Activated CD8-positive, alpha-beta memory T cell treated with anti-CD3 and anti-CD28 coated beads, Interleukin-2, amount 10 ng/mL, durations not matched to agents 7 days and 5 days (primary cell): ENCODE measurements around the gene AFF2. TPM values are rescaled to one million over a fixed set of nuclear protein-coding genes. Genes with fewer than 3 reads are reported as not detected.

Experiments
- ATAC-seq: fragments of 150-1000 bp; cut with Tn5 transposase; one replicate; pipeline ENCODE4 v1.10.0; 2021; ENCODE audit warnings: moderate library complexity
- CTCF ChIA-PET: fragments of 350-600 bp; sonication (Branson Sonifier 250); formaldehyde crosslinking; loops from one replicate; lab custom pipeline; 2021; ENCODE audit warnings: antibody characterized with exemption; lab: Charles Lee
- DNase-seq: peaks from one replicate; pipeline ENCODE4 v3.0.0-alpha.2; 2020
- H3K27ac Mint-ChIP-seq: one replicate; pipeline ENCODE4 v1.8.0; 2021; ENCODE audit warnings: mild to moderate bottlenecking, mixed read lengths
- H3K27me3 Mint-ChIP-seq: one replicate; pipeline ENCODE4 v1.8.0; 2021; ENCODE audit warnings: mixed read lengths
- H3K36me3 Mint-ChIP-seq: one replicate; pipeline ENCODE4 v1.8.0; 2021; ENCODE audit warnings: mild to moderate bottlenecking, mixed read lengths
- H3K4me1 Mint-ChIP-seq: one replicate; pipeline ENCODE4 v1.8.0; 2021; ENCODE audit warnings: mixed read lengths
- H3K4me3 Mint-ChIP-seq: one replicate; pipeline ENCODE4 v1.8.0; 2021; ENCODE audit warnings: mild to moderate bottlenecking, moderate library complexity, mixed read lengths
- H3K9me3 Mint-ChIP-seq: one replicate; pipeline ENCODE4 v1.8.0; 2022; ENCODE audit warnings: low read depth, mixed read lengths
- total RNA-seq, 2 experiments: library from RNA; stranded (reverse); gene quantifications; one replicate each; pipeline ENCODE4 v1.2.3, GENCODE V29; 2021

The AFF2 gene
- total RNA-seq = under 1 TPM; 0.42 to 0.61 TPM

DNA sequence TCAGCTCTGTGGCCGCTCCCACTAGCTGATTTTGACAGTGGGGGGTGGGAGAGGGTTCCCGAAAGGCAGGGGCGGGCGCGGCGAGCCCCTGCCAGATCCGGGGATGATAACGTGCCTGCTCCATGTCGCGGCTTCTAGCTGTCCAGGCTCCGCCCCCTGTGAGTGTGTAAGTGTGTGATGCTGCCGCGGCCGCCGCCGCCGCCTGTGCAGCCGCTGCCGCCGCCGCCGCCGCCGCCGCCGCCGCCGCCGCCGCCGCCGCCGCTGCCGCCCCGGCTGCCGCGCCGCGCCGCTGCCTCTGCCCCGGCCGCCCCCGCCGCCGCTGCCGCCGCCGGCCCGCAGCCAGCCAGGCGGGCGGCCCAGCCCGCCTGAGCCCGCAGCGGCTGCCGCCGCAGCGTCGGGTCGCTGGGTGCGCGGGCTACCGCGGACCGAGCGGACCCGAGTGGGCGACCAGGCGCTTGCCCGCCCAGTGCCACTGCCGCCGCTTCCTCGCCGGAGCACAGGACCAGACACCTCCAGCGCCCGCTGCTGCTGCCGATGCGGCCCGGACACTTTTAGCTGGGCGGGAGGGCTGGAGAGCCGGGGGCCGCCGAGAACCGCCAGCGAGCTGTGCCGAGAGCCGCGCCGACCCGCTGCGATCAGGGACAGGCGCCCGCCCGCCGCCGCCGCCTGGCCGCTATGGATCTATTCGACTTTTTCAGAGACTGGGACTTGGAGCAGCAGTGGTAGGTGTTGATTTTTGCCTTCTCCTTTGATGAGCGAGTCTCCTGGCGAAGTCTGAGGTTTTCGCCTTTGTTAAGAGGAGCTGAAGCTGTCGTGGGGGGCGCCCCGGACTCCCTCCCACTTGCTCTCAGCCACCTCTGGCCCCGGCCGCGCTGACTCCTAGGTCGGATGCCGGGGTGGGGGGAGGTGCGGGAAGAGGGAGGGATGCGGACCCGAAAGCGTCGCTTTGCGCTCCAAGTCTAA is at the start of gene AFF2:
Gene AFF2 (plus strand): TSS at position 195 of the 963 bp plus-strand sequence. CDS start 481 bp downstream, at position 676.
- H3K27me3 Mint-ChIP-seq = peaks cover 24% of the 10 kb centered on the region
- CTCF ChIA-PET = no interaction called here
- DNase-seq = no peak
- H3K4me1 Mint-ChIP-seq = peaks cover 4% of the 10 kb centered on the region
- ATAC-seq = peak; percentile 74
- H3K36me3 Mint-ChIP-seq = no peaks in the 10 kb centered on the region
- H3K27ac Mint-ChIP-seq = no peak within 1 kb of the TSS
- H3K4me3 Mint-ChIP-seq = peak within 1 kb of the TSS; percentile 61
- H3K9me3 Mint-ChIP-seq = no peaks in the 10 kb centered on the region

DNA sequence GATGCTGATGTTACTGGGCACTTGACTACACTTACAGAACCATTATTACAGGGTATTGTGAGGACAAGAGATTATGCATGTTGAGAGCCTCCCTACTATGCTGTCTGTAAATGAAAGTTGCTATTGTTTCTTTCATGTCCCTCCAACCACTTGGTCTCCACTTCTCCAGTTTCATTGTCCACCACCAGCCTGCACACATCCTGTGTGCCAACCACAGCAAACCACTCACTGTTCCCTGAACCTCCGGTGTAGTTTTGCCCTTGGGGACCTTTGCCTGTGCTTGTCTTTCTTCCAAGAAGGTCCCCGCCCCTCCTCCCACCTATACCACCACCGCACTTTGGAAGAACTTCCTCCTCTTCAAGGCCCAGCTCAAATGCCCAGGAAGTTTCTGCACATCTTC is 43.1 kb upstream of the AFF2 start:
- H3K27ac Mint-ChIP-seq = no peak overlapping the region

DNA sequence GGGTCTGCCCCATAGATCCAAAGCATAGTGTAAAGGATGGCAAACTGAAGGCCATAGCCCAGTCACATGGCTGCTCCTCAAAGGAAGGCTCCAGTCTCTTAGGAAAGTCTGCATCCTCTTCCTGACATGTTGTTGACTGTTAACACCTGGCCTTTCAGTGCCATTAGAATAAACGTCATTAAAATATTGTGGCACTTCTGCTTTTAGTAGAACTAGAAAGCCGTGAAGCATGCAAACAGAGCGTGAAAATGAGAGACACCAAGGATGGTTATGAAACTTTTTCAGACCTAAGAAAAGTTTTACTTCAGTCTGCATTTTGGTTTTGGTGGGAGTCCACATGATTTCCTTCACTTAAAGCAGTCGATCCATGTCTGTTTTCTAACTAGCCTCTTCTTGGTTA is 41.1 kb upstream of the AFF2 start:
- CTCF ChIA-PET = interaction anchor here (0.6 kb wide), 1 partner anchor 1370 kb away, joined by 3 read pairs; no protein-coding TSS in a partner anchor
- H3K4me3 Mint-ChIP-seq = no peak overlapping the region
- no peak overlapping the region for H3K27ac Mint-ChIP-seq
- no peaks in the 10 kb centered on the region for H3K9me3 Mint-ChIP-seq
- no peaks in the 10 kb centered on the region for H3K36me3 Mint-ChIP-seq
- H3K4me1 Mint-ChIP-seq = peaks cover 3% of the 10 kb centered on the region
- H3K27me3 Mint-ChIP-seq = no peaks in the 10 kb centered on the region
- DNase-seq (no peak), ATAC-seq (no peak)

More for the DNA sequence above, 43.1 kb upstream of the AFF2 start:
- no peaks in the 10 kb centered on the region for H3K9me3 Mint-ChIP-seq
- no peaks in the 10 kb centered on the region for H3K36me3 Mint-ChIP-seq
- CTCF ChIA-PET = no interaction called here
- DNase-seq (no peak), ATAC-seq (no peak)
- no peaks in the 10 kb centered on the region for H3K27me3 Mint-ChIP-seq
- no peak overlapping the region for H3K4me3 Mint-ChIP-seq
- peaks cover 3% of the 10 kb centered on the region for H3K4me1 Mint-ChIP-seq

DNA sequence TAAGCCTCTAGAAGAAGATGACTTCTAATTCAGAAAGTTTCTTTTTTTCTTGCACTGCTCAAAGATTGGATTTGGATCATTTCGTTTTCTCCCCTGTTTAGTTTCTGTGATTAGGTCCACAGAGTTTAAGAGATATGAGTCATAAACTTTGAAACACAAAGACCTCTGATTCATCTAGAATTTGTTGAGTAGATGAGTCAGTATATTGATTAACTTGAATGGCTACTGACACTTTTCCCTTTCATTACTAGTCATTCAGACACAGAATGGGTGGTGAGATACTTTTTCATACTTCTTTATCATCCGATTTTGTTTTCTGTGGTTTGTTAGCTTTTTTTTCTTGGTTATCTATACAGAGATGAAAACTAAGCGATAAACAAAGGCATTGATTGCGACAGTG is 34.1 kb upstream of the AFF2 start:
- ATAC-seq (peak; percentile 67), DNase-seq (no peak)
- H3K27me3 Mint-ChIP-seq = peaks cover 6% of the 10 kb centered on the region
- peaks cover 1% of the 10 kb centered on the region for H3K36me3 Mint-ChIP-seq
- H3K4me3 Mint-ChIP-seq = no peak overlapping the region
- no peak overlapping the region for H3K27ac Mint-ChIP-seq
- H3K9me3 Mint-ChIP-seq = no peaks in the 10 kb centered on the region
- CTCF ChIA-PET = no interaction called here
- peaks cover 6% of the 10 kb centered on the region for H3K4me1 Mint-ChIP-seq

DNA sequence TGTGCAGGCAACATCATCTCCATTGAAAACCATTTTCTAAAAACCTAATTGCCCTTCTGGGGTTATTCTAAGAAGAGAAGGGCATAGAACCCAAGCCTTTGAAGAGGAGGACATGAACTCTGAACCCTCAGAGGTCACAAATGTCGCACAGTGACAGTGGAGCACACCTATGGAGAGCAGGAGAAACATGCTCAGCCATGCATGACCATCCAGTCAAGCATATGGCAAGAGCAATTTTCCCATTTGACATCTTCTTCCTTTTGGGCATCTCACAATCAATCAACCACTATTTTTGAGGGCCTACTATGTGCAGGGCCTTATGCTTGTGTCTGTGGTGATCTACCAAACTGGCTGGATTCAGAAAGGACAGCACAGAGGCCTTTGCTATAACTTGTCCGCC is 30.1 kb upstream of the AFF2 start:
- Mint-ChIP-seq H3K27ac (no peak overlapping the region), H3K9me3 (peaks cover 2% of the 10 kb centered on the region), H3K4me1 (peaks cover 6% of the 10 kb centered on the region), H3K36me3 (peaks cover 1% of the 10 kb centered on the region), H3K27me3 (peaks cover 6% of the 10 kb centered on the region), H3K4me3 (no peak overlapping the region)
- no peak for ATAC-seq
- CTCF ChIA-PET = no interaction called here
- no peak for DNase-seq

DNA sequence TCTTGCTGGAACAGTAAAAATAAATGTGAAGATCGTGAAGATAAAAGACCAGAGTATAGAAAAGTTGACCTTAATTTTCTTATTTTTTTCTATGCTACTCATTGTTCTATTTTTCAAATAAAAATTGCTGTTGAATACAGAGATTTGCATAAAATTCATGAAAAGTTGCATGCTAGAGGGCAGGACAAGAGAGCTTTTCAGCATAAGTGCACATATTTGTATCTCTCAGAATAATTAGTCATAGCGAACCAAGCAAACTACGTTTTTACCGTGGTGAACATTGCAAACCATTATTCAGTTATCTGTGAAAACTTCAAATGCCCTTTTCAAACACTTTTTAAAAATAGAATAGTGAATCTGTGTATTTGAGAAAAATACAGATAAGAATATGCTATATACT is 26.4 kb upstream of the AFF2 start:
- H3K4me3 Mint-ChIP-seq = no peak overlapping the region
- no peaks in the 10 kb centered on the region for H3K27me3 Mint-ChIP-seq
- H3K36me3 Mint-ChIP-seq = no peaks in the 10 kb centered on the region
- H3K27ac Mint-ChIP-seq = no peak overlapping the region
- CTCF ChIA-PET = no interaction called here
- ATAC-seq = no peak
- H3K9me3 Mint-ChIP-seq = peaks cover 2% of the 10 kb centered on the region
- H3K4me1 Mint-ChIP-seq = no peaks in the 10 kb centered on the region
- DNase-seq = no peak

DNA sequence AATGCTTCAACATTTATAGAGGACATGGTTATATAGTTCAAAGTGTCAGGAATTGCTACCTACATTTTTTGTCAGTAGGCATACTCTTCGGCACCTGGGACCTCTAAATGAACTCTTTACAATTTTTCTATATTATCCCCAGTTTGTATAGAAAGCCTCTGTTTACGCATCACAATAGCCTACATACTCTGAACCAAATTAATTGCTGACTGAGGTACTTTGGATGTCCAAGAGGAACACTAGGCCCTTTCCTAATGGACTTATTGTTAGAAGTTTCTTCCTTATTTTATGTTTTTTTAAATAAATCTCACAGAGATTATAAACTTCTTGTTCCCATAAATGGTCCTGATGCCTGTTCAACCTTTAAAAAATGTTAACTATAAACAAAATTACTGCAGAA is 8.4 kb upstream of the AFF2 start:
- DNase-seq (no peak), ATAC-seq (no peak)
- H3K36me3 Mint-ChIP-seq = no peaks in the 10 kb centered on the region
- CTCF ChIA-PET = no interaction called here
- no peaks in the 10 kb centered on the region for H3K27me3 Mint-ChIP-seq
- H3K27ac Mint-ChIP-seq = no peak overlapping the region
- H3K4me1 Mint-ChIP-seq = no peaks in the 10 kb centered on the region
- H3K4me3 Mint-ChIP-seq = no peak overlapping the region
- no peaks in the 10 kb centered on the region for H3K9me3 Mint-ChIP-seq

DNA sequence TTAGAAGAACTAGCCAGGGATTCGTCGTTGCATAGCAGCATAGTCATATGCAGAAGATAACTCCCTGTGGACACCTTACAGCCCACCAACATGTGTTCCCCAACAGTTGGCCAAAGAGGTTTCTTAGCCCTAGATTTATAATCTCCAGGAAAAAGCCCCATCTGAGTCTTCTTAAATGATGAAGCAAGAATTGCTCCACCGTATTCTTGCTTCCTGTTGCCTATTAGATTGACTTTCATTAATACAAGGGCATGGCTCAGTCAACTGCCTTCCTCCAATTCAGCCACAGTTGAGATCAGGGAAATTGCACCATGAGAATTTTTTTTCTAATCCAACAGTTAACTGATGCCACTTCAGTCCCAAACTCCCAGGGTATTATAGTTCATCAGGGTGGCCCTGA is 5.2 kb upstream of the AFF2 start:
- ATAC-seq (no peak), DNase-seq (no peak)
- Mint-ChIP-seq H3K27me3 (peaks cover 9% of the 10 kb centered on the region), H3K4me1 (no peaks in the 10 kb centered on the region), H3K27ac (no peak overlapping the region), H3K4me3 (no peak overlapping the region), H3K36me3 (no peaks in the 10 kb centered on the region), H3K9me3 (no peaks in the 10 kb centered on the region)
- CTCF ChIA-PET = no interaction called here

DNA sequence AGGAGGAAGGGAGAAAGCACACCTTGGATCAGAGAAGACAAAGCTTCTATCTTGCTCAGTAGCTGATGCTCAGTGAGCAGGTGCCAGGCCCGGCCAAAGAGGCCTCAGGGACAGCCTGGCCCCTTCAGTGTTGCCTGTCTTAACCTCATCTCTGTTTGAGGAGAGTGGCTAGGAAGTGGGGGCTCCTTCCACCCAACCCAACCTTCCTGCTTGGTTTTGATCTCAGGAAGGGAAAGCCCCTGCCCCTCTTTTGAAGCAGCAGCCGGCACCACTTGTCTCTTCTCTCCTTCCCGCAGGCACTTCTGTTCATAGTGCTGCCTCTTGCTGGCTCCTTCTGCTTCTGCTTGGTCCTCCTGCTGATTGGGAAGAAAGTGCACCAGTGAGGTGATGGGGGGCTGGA is 2.4 kb upstream of the AFF2 start:
- ATAC-seq (no peak), DNase-seq (no peak)
- H3K36me3 Mint-ChIP-seq = no peaks in the 10 kb centered on the region
- peaks cover 4% of the 10 kb centered on the region for H3K4me1 Mint-ChIP-seq
- no peaks in the 10 kb centered on the region for H3K9me3 Mint-ChIP-seq
- no peak overlapping the region for H3K4me3 Mint-ChIP-seq
- no peak overlapping the region for H3K27ac Mint-ChIP-seq
- CTCF ChIA-PET = no interaction called here
- peaks cover 19% of the 10 kb centered on the region for H3K27me3 Mint-ChIP-seq

DNA sequence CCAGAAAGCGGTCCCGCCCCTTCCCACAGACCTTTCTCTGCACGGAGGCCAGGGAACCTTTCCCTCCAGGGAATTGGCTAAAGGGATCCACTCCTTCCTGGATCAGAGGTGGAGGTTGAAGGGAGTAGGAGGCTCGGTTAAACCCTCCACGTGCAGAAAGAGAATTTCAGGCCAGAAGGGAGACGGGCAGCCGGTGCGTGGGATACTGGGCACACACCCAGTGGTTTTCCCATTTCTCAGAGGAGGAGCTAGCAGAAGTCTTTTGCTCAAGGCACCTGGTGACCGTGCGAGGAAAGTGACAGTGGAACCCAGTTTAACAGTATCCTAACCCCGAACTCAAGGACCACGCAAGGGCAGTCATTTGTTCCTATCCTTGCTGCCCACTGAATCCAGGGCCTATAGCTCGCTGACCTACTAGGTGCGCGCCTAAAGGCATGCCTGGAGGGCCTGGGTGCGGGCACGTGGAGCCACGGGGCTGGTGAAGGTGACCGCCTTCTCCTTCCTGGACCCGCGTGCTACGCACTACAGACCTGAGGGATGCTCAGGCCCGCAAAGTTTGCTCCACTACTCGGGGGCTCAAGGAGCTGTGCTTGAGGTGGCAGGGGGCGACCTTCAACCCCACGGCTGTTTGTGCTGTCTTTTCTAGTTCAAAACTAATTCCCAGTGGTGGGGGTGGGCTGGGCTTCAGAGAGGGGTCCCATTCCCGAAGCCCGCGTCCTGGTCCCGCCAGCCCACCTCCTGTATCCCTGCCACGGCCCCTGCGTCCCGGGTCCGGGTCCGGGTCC is 587 bp upstream of the AFF2 start:
- peak overlapping the region; percentile 30 for H3K4me3 Mint-ChIP-seq
- no peak for ATAC-seq
- CTCF ChIA-PET = no interaction called here

DNA sequence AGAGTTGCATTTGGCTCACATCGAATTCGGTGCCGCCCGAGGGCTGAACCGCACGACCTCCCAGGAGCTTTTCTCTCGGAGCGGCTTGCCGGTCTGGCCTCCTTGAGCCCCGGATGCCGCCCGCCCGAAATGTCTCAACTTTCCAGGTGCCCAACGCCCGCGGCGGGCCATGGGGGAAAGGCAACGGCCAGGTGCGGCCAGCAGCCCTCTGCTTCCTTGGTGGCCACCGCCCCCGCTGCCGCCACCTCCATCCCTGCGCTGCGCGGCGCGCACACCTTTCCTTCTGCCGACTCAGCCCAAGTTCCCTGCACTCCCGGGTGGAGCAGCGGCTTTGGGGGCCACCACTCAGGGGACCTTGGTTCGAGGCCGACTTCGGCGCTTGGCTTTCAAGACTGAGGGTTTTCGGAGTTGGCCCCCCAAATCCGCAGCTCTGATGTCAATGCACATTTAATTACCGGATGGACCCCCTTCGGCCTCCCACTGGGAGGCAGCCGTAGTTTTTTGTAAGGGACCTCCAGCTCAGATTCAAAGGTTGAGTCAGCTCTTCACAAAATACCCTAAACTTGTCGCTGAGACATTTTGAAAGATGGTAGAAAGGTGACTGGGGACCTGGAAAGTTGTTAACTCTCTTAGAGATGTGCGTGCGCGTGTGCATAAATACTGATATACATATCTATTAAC is 1.1 kb downstream of the AFF2 start:
- Mint-ChIP-seq H3K9me3 (no peaks in the 10 kb centered on the region), H3K36me3 (no peaks in the 10 kb centered on the region), H3K4me1 (peaks cover 4% of the 10 kb centered on the region), H3K4me3 (peak overlapping the region; percentile 61), H3K27ac (no peak overlapping the region), H3K27me3 (peaks cover 24% of the 10 kb centered on the region)
- DNase-seq (no peak), ATAC-seq (peak; percentile 23)
- CTCF ChIA-PET = no interaction called here

More for the DNA sequence above, 587 bp upstream of the AFF2 start:
- Mint-ChIP-seq H3K4me1 (peaks cover 4% of the 10 kb centered on the region), H3K27me3 (peaks cover 24% of the 10 kb centered on the region), H3K9me3 (no peaks in the 10 kb centered on the region), H3K27ac (no peak overlapping the region), H3K36me3 (no peaks in the 10 kb centered on the region)
- no peak for DNase-seq

DNA sequence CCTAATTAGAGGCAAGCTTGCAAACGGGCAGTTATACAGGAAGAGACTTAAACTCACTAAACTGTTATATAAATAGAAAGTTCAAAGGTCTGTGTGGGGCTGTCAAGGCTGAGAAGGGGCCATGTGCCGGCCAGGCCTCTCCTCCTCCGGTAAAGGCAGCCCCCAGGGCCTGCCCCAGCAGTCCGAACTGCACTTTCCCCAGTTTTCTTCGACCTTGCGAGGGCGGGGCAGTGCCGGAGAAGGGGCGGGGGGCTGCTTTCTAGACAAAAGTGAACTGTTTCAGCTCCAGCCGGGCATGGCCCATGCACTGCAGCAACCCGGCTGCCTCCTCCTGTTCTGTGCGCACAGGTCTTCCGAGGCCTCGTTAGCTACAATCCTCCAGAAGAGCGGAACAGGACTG is 4.1 kb downstream of the AFF2 start:
- H3K36me3 Mint-ChIP-seq = no peaks in the 10 kb centered on the region
- DNase-seq = no peak
- H3K9me3 Mint-ChIP-seq = no peaks in the 10 kb centered on the region
- ATAC-seq = no peak
- no peak overlapping the region for H3K27ac Mint-ChIP-seq
- CTCF ChIA-PET = no interaction called here
- peaks cover 26% of the 10 kb centered on the region for H3K27me3 Mint-ChIP-seq
- no peak overlapping the region for H3K4me3 Mint-ChIP-seq
- H3K4me1 Mint-ChIP-seq = peaks cover 4% of the 10 kb centered on the region

DNA sequence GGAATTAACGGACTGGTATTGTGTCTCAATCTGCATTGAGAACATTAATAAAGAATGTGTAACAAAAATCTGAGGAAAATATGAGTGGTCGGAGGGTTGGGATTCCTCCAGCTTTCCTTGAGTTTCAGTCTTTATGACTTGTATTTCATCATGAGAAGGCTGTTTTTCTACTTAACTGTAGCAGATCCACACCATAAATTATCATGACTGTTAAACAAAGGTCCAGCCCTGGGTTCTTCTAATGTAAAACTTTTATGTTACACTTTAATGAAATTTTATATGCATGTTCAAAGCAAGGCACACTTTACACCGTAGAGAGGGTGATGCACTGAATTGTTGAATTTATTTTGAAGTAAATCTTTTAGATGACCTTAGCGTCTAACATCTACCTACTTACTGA is 7.0 kb downstream of the AFF2 start:
- Mint-ChIP-seq H3K9me3 (no peaks in the 10 kb centered on the region), H3K4me1 (no peaks in the 10 kb centered on the region), H3K27me3 (peaks cover 16% of the 10 kb centered on the region), H3K4me3 (no peak overlapping the region), H3K27ac (no peak overlapping the region), H3K36me3 (no peaks in the 10 kb centered on the region)
- ATAC-seq (no peak), DNase-seq (no peak)
- CTCF ChIA-PET = no interaction called here
